HG03196 (cell line): ENCODE measurements around the gene SERPINA4.

Source experiments
- ATAC-seq: cut with Tn5 transposase; IDR thresholded peaks from one replicate; pipeline ENCODE4 v1.9.1; 2021; ENCODE audit not compliant: unreplicated experiment

The SERPINA4 gene

GRCh38 chr14:94613720-94614644 is 52.7 kb downstream of the SERPINA4 start:
- ATAC-seq: no peak

GRCh38 chr14:94614802-94615201 is 53.6 kb downstream of the SERPINA4 start:
- no peak for ATAC-seq

- no peak for ATAC-seq
Measured at GRCh38 chr14:94615254-94615653, 54.0 kb downstream of the SERPINA4 start.

- no peak for ATAC-seq
Measured at GRCh38 chr14:94615823-94616570, 54.8 kb downstream of the SERPINA4 start.

GRCh38 chr14:94617366-94617941 is 56.2 kb downstream of the SERPINA4 start:
- ATAC-seq: no peak

- ATAC-seq: no peak
Measured at GRCh38 chr14:94617988-94618822, 57.0 kb downstream of the SERPINA4 start.

GRCh38 chr14:94619297-94619696 is 58.1 kb downstream of the SERPINA4 start:
- no peak for ATAC-seq
